Progenitor cell of endocrine pancreas (in vitro differentiated cells): ENCODE data around the gene OSM. TPM values are rescaled to one million over a fixed set of nuclear protein-coding genes. Genes with fewer than 3 reads are reported as not detected.
A peak's percentile ranks its signal among the peaks of the same experiment; 100 is the strongest.
"Not testable (repeated sequence)": the region's sequence is repeated elsewhere in the genome, so short reads cannot be mapped to it uniquely, and the experiment has no call there.

Source experiments
- DNase-seq: peaks from one replicate; pipeline ENCODE4 v3.0.0; 2021; ENCODE audit warnings: low spot score; ENCODE audit not compliant: unreplicated experiment
- H3K27ac Mint-ChIP-seq: 2 replicates; pipeline ENCODE4 v1.8.0; 2021; ENCODE audit warnings: mild to moderate bottlenecking, moderate library complexity, mixed read lengths
- H3K27me3 Mint-ChIP-seq: 2 replicates; pipeline ENCODE4 v1.8.0; 2021; ENCODE audit warnings: mixed read lengths
- H3K36me3 Mint-ChIP-seq: 2 replicates; pipeline ENCODE4 v1.8.0; 2022; ENCODE audit warnings: mixed read lengths; ENCODE audit not compliant: insufficient read depth
- H3K4me1 Mint-ChIP-seq: 2 replicates; pipeline ENCODE4 v1.8.0; 2021; ENCODE audit warnings: low read depth, mixed read lengths
- H3K4me3 Mint-ChIP-seq: 2 replicates; pipeline ENCODE4 v1.8.0; 2021; ENCODE audit warnings: low read depth, mild to moderate bottlenecking, moderate library complexity, mixed read lengths
- H3K9me3 Mint-ChIP-seq: 2 replicates; pipeline ENCODE4 v1.8.0; 2021; ENCODE audit warnings: low read depth, mixed read lengths
- total RNA-seq: library from RNA; stranded (reverse); gene quantifications from 2 replicates; pipeline ENCODE4 v1.2.1, GENCODE V29; 2021
- TF ChIP-seq, protein P1 (sequence below): fragments of 200-600 bp; sonication (generic); IDR thresholded peaks from one replicate; pipeline ENCODE4 v1.5.0; 2021; ENCODE audit warnings: antibody characterized with exemption, mild to moderate bottlenecking; ENCODE audit not compliant: unreplicated experiment

OSM gene
- total RNA-seq, 1 donor from 2014 or later: not detected

DNA sequence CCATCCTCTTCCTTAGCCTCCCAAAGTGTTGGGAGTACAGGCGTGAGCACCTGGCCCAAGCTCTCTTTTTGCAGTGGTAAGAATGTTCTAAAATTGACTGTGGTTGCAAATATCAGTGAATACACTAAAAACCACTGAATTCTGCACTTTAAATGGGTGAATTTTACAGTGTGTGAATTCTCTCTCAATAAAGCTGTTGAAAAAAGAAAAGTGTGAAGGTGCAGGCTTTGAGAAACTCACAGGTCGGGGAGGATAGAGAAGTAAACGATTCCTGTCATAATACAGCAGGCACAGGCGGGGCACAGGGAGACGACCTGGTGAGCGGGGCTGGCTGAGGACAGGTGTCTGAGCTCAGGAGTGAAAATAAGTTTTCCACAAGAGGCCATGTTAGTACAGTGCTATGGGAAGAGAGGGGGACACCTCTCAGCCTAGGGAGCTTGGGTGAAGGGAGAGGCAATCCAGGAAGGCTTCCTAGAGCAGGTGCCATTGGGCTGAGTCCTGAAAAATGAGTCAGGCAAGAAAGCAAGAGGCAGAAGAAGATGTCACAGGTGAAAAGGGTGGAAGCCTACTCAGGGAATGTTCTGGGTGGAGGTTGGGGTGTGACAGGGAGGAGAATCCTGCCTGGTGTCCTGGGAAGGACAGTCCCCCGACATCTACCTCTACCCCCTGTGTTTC is 46.2 kb downstream of the OSM start:
- no peak overlapping the region for H3K4me3 Mint-ChIP-seq
- TF ChIP-seq, protein P1, sequence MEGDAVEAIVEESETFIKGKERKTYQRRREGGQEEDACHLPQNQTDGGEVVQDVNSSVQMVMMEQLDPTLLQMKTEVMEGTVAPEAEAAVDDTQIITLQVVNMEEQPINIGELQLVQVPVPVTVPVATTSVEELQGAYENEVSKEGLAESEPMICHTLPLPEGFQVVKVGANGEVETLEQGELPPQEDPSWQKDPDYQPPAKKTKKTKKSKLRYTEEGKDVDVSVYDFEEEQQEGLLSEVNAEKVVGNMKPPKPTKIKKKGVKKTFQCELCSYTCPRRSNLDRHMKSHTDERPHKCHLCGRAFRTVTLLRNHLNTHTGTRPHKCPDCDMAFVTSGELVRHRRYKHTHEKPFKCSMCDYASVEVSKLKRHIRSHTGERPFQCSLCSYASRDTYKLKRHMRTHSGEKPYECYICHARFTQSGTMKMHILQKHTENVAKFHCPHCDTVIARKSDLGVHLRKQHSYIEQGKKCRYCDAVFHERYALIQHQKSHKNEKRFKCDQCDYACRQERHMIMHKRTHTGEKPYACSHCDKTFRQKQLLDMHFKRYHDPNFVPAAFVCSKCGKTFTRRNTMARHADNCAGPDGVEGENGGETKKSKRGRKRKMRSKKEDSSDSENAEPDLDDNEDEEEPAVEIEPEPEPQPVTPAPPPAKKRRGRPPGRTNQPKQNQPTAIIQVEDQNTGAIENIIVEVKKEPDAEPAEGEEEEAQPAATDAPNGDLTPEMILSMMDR: no peak
- peaks cover 24% of the 10 kb centered on the region for H3K27me3 Mint-ChIP-seq
- DNase-seq: no peak
- no peak overlapping the region for H3K27ac Mint-ChIP-seq
- no peaks in the 10 kb centered on the region for H3K9me3 Mint-ChIP-seq
- no peaks in the 10 kb centered on the region for H3K4me1 Mint-ChIP-seq
- H3K36me3 Mint-ChIP-seq: no peaks in the 10 kb centered on the region

DNA sequence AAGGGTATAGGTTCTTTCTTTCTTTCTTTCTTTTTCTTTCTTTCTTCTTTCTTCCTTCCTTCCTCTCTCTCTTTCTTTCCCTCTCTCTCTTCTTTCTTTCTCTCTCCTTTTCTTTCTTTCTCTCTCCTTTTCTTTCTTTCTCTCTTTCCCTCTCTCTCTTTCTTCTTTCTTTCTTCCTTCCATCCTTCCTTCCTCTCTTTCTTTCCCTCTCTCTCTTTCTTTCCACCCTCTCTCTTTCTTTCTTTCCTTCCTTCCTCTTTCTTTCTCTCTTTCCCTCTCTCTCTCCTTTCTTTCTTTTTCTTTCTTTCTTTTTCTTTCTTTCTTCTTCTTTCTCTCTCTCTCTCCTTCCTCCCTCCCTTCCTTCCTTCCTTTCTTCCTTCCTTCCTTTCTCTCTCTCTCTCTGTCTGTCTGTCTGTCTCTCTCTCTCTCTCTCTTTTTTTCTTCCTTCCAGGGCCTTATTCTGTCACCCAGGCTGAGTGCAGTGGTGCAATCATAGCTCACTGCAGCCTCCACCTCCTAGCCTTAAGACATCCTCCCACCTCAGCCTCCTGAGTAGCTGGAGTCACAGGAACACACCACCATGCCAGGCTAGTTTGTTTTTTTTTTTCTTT is 46.9 kb downstream of the OSM start:
- no peak for DNase-seq
- TF ChIP-seq, protein P1: no peak
- Mint-ChIP-seq H3K4me1 (no peaks in the 10 kb centered on the region), H3K27ac (no peak overlapping the region), H3K4me3 (no peak overlapping the region), H3K27me3 (peaks cover 25% of the 10 kb centered on the region), H3K9me3 (no peaks in the 10 kb centered on the region), H3K36me3 (no peaks in the 10 kb centered on the region)

DNA sequence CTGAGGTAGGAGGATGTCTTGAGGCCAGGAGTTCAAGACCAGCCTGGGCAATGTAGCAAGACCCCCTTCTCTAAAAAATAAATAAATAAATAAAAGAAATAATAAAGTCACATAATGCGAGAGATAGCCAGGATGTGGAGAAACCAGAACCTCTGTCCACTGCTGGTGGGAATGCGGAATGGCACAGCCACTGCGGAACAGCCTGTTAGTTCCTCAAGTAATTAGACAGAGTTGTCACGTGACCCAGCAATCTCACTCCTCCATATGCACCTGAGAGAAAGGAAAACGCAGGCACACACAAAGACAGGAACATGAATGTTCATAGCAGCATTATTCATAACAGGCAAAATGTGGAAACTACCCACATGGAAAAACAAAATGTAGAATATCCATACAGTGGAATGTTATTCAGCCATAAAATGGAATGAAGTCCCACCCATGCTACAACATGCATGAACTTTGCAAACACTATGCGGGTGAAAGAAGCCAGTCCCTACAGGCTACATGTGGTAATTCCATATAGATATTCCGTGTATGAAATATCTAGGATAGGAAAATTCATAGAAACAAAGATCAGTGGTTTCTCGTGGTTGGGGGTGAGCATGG is 47.5 kb downstream of the OSM start:
- no peak for DNase-seq
- H3K27ac Mint-ChIP-seq: peak overlapping the region; percentile 50
- H3K36me3 Mint-ChIP-seq: no peaks in the 10 kb centered on the region
- H3K27me3 Mint-ChIP-seq: peaks cover 26% of the 10 kb centered on the region
- no peaks in the 10 kb centered on the region for H3K4me1 Mint-ChIP-seq
- no peak overlapping the region for H3K4me3 Mint-ChIP-seq
- TF ChIP-seq, protein P1: peak; percentile 38
- no peaks in the 10 kb centered on the region for H3K9me3 Mint-ChIP-seq

DNA sequence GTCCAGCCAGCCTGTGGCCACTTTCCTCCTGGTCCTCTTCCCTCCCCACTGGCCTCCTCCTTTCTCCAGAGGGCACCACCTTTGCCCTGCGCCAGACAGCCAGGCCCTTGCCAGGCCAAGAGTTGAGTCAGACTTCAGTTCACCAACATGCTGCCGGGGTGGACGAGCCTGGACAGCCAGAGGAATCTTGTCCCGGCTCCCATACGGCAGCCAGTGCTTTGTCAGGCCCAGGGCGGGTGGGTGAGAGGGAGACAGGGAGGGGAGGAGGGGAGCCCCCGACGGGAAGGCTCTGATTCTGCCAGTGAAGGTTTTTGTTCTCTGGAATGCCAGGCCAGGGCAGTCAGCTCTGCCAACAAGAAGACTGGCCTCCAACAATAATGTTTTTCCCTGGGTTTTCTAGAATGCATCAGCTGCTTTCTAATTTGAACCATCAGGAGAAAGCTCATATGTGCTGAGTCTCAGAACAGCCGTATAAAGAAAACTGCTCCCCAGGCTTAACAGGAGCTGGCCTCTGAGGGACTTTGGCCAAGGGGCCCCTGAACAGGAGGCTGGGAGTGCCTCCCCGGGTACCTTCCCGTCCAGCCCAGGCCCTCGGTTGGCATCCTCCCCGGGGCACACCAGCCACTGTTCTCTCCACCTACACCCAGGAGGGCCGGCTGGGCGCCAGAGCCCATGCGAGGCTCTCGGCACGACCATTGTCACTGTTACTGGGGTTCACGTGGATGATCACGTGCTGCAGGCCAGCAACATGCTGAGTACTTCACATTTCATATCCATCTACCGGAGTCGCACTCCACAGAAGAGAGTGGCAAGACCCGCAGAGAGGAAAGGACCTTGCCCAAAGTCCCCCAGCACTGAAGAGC is 48.7 kb downstream of the OSM start:
- Mint-ChIP-seq H3K27ac (peak overlapping the region; percentile 23), H3K9me3 (no peaks in the 10 kb centered on the region), H3K36me3 (no peaks in the 10 kb centered on the region), H3K27me3 (peaks cover 26% of the 10 kb centered on the region), H3K4me1 (no peaks in the 10 kb centered on the region), H3K4me3 (no peak overlapping the region)
- TF ChIP-seq, protein P1: no peak
- no peak for DNase-seq

DNA sequence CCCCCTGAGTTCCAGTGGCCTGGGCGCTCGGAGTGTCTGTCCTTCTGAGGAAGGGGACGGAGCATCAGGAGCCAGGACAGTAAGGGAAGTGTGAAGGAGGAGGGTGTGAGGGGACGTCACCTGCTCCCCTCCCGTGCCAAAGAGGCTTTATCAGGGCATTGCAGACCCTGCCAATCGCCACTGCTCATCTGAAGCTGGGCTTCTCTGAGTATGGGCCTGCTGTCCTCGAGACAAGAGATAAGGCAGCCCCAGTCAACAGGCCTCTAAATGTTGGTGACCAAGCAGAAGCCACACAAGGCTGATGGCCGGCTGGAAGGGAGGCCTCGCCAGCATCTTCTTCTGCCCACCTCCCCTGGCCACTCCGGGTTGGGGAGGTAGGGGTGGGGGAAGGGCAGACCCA is 49.9 kb downstream of the OSM start:
- H3K4me1 Mint-ChIP-seq: no peaks in the 10 kb centered on the region
- no peak overlapping the region for H3K4me3 Mint-ChIP-seq
- H3K9me3 Mint-ChIP-seq: no peaks in the 10 kb centered on the region
- DNase-seq: no peak
- H3K36me3 Mint-ChIP-seq: no peaks in the 10 kb centered on the region
- no peak overlapping the region for H3K27ac Mint-ChIP-seq
- peaks cover 26% of the 10 kb centered on the region for H3K27me3 Mint-ChIP-seq
- TF ChIP-seq, protein P1: no peak

DNA sequence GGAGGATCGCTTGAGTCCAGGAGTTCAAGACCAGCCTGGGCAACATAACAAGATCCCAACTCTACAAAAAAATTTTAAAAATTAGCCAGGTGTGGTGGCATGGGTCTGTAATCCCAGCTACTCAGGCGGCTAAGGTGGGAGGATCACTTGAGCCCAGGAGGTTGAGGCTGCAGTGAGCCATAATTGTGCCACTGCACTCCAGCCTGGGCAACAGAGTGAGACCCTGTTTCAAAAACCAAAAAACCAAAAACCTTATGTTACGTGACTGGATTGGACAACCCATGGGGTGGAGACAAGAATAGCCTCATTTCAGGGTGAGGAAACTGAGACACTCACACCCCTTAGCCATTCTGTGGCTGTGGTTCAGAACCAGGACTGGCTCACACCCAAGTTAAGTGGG is 50.4 kb downstream of the OSM start:
- H3K27ac Mint-ChIP-seq, H3K36me3 Mint-ChIP-seq, H3K9me3 Mint-ChIP-seq, H3K4me3 Mint-ChIP-seq, DNase-seq, H3K4me1 Mint-ChIP-seq: not testable (repeated sequence)
- H3K27me3 Mint-ChIP-seq: peaks cover 26% of the 10 kb centered on the region
